ENCODE data around the gene LEMD2.
A peak's percentile ranks its signal among the peaks of the same experiment; 100 is the strongest.

Gene LEMD2

DNA sequence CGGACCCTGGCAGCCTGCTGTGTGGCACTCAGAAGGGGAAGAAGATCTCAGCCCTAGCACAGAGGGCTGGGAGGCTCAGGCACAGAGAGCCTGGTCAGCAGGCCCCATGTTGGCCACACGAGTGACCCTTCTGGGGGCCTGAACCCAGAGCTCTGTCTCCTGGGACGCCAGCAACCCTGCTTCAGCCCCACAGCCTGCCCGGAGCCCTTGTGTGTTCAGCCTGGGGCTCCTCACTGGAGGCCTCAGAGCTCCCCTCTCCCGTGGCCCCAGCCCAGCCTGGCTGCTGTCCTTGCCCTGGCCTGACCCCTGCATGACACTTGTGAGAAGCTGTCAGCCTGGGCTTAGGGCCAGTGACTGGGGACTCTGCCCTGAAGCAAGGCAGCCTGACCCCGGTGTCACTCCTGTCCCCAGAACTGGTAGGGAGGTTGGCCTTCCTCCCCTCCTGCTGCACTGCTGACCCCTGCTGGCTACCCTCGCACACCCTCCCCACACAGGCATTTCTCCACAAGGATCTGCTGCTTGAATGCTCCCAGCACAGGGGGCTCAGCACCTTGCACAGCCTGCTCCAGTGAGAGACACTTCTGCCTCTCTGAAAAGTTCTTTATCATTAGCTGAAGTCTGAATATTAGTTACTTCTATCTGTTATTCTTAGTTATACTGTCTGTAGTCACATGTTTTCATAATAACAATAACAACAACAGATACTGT is 26.9 kb downstream of the LEMD2 start (continued):
- no peak for TF ChIP-seq KLF10 (tag by site-specific recombination; IDR thresholded peaks at IDR 0.05)
- no peak for TF ChIP-seq ZNF626 (tag by site-specific recombination; IDR thresholded peaks at IDR 0.05)
- TF ChIP-seq ZNF792 (tag by site-specific recombination; IDR thresholded peaks at IDR 0.05), result no peak
- TF ChIP-seq ZNF571 (tag by site-specific recombination; IDR thresholded peaks at IDR 0.05), result no peak
- TF ChIP-seq, protein P1, sequence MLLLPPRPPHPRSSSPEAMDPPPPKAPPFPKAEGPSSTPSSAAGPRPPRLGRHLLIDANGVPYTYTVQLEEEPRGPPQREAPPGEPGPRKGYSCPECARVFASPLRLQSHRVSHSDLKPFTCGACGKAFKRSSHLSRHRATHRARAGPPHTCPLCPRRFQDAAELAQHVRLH (tag by site-specific recombination; IDR thresholded peaks at IDR 0.05), result peak; percentile 79; the same call in 1 of the 2 replicates
- TF ChIP-seq, protein P2, sequence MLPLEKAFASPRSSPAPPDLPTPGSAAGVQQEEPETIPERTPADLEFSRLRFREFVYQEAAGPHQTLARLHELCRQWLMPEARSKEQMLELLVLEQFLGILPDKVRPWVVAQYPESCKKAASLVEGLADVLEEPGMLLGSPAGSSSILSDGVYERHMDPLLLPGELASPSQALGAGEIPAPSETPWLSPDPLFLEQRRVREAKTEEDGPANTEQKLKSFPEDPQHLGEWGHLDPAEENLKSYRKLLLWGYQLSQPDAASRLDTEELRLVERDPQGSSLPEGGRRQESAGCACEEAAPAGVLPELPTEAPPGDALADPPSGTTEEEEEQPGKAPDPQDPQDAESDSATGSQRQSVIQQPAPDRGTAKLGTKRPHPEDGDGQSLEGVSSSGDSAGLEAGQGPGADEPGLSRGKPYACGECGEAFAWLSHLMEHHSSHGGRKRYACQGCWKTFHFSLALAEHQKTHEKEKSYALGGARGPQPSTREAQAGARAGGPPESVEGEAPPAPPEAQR (tag by site-specific recombination; IDR thresholded peaks at IDR 0.05), result no peak
- TF ChIP-seq, protein P3, sequence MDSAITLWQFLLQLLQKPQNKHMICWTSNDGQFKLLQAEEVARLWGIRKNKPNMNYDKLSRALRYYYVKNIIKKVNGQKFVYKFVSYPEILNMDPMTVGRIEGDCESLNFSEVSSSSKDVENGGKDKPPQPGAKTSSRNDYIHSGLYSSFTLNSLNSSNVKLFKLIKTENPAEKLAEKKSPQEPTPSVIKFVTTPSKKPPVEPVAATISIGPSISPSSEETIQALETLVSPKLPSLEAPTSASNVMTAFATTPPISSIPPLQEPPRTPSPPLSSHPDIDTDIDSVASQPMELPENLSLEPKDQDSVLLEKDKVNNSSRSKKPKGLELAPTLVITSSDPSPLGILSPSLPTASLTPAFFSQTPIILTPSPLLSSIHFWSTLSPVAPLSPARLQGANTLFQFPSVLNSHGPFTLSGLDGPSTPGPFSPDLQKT (IDR thresholded peaks at IDR 0.05; ENCODE audit: borderline replicate concordance, low read depth, low read length), result no peak
- TF ChIP-seq GLIS2 (tag by site-specific recombination; IDR thresholded peaks at IDR 0.05), result peak; percentile 42; the same call in 1 of the 2 replicates
- TF ChIP-seq OVOL3 (tag by site-specific recombination; IDR thresholded peaks at IDR 0.05), result no peak
- TF ChIP-seq ZNF654 (tag by site-specific recombination; IDR thresholded peaks at IDR 0.05; ENCODE audit: low read depth), result peak; percentile 61
- no peak for TF ChIP-seq ZNF529 (tag by site-specific recombination; IDR thresholded peaks at IDR 0.05; ENCODE audit: insufficient replicate concordance)
- peak; percentile 45 for TF ChIP-seq ZIC2 (tag by site-specific recombination; IDR thresholded peaks at IDR 0.05)
- TF ChIP-seq, protein P4, sequence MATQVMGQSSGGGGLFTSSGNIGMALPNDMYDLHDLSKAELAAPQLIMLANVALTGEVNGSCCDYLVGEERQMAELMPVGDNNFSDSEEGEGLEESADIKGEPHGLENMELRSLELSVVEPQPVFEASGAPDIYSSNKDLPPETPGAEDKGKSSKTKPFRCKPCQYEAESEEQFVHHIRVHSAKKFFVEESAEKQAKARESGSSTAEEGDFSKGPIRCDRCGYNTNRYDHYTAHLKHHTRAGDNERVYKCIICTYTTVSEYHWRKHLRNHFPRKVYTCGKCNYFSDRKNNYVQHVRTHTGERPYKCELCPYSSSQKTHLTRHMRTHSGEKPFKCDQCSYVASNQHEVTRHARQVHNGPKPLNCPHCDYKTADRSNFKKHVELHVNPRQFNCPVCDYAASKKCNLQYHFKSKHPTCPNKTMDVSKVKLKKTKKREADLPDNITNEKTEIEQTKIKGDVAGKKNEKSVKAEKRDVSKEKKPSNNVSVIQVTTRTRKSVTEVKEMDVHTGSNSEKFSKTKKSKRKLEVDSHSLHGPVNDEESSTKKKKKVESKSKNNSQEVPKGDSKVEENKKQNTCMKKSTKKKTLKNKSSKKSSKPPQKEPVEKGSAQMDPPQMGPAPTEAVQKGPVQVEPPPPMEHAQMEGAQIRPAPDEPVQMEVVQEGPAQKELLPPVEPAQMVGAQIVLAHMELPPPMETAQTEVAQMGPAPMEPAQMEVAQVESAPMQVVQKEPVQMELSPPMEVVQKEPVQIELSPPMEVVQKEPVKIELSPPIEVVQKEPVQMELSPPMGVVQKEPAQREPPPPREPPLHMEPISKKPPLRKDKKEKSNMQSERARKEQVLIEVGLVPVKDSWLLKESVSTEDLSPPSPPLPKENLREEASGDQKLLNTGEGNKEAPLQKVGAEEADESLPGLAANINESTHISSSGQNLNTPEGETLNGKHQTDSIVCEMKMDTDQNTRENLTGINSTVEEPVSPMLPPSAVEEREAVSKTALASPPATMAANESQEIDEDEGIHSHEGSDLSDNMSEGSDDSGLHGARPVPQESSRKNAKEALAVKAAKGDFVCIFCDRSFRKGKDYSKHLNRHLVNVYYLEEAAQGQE (tag by site-specific recombination; IDR thresholded peaks at IDR 0.05), result no peak
- TF ChIP-seq ZNF561 (tag by site-specific recombination; IDR thresholded peaks at IDR 0.05; ENCODE audit: borderline replicate concordance), result no peak
- no peak for TF ChIP-seq SCRT1 (tag by site-specific recombination; IDR thresholded peaks at IDR 0.05; ENCODE audit: borderline replicate concordance)
- TF ChIP-seq KLF1 (tag by site-specific recombination; IDR thresholded peaks at IDR 0.05), result 0 out of 2 replicates have a peak, but pooled peaks have one; percentile 15
- TF ChIP-seq, protein P5, sequence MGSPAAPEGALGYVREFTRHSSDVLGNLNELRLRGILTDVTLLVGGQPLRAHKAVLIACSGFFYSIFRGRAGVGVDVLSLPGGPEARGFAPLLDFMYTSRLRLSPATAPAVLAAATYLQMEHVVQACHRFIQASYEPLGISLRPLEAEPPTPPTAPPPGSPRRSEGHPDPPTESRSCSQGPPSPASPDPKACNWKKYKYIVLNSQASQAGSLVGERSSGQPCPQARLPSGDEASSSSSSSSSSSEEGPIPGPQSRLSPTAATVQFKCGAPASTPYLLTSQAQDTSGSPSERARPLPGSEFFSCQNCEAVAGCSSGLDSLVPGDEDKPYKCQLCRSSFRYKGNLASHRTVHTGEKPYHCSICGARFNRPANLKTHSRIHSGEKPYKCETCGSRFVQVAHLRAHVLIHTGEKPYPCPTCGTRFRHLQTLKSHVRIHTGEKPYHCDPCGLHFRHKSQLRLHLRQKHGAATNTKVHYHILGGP (tag by site-specific recombination; IDR thresholded peaks at IDR 0.05), result no peak
- TF ChIP-seq, protein P6, sequence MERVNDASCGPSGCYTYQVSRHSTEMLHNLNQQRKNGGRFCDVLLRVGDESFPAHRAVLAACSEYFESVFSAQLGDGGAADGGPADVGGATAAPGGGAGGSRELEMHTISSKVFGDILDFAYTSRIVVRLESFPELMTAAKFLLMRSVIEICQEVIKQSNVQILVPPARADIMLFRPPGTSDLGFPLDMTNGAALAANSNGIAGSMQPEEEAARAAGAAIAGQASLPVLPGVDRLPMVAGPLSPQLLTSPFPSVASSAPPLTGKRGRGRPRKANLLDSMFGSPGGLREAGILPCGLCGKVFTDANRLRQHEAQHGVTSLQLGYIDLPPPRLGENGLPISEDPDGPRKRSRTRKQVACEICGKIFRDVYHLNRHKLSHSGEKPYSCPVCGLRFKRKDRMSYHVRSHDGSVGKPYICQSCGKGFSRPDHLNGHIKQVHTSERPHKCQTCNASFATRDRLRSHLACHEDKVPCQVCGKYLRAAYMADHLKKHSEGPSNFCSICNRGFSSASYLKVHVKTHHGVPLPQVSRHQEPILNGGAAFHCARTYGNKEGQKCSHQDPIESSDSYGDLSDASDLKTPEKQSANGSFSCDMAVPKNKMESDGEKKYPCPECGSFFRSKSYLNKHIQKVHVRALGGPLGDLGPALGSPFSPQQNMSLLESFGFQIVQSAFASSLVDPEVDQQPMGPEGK (tag by site-specific recombination; IDR thresholded peaks at IDR 0.05), result no peak
- no peak for TF ChIP-seq KLF8 (tag by site-specific recombination; IDR thresholded peaks at IDR 0.05)
- TF ChIP-seq, protein P7, sequence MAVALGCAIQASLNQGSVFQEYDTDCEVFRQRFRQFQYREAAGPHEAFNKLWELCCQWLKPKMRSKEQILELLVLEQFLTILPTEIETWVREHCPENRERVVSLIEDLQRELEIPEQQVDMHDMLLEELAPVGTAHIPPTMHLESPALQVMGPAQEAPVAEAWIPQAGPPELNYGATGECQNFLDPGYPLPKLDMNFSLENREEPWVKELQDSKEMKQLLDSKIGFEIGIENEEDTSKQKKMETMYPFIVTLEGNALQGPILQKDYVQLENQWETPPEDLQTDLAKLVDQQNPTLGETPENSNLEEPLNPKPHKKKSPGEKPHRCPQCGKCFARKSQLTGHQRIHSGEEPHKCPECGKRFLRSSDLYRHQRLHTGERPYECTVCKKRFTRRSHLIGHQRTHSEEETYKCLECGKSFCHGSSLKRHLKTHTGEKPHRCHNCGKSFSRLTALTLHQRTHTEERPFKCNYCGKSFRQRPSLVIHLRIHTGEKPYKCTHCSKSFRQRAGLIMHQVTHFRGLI (tag by site-specific recombination; IDR thresholded peaks at IDR 0.05), result no peak
- TF ChIP-seq, protein P8, sequence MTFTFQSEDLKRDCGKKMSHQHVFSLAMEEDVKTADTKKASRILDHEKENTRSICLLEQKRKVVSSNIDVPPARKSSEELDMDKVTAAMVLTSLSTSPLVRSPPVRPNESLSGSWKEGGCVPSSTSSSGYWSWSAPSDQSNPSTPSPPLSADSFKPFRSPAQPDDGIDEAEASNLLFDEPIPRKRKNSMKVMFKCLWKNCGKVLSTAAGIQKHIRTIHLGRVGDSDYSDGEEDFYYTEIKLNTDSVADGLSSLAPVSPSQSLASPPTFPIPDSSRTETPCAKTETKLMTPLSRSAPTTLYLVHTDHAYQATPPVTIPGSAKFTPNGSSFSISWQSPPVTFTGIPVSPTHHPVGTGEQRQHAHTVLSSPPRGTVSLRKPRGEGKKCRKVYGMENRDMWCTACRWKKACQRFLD (tag by site-specific recombination; IDR thresholded peaks at IDR 0.05), result no peak
- TF ChIP-seq ZNF664 (tag by site-specific recombination; IDR thresholded peaks at IDR 0.05), result no peak
- TF ChIP-seq ZNF19 (tag by site-specific recombination; IDR thresholded peaks at IDR 0.05; ENCODE audit: low read depth), result no peak
- TF ChIP-seq, protein P9, sequence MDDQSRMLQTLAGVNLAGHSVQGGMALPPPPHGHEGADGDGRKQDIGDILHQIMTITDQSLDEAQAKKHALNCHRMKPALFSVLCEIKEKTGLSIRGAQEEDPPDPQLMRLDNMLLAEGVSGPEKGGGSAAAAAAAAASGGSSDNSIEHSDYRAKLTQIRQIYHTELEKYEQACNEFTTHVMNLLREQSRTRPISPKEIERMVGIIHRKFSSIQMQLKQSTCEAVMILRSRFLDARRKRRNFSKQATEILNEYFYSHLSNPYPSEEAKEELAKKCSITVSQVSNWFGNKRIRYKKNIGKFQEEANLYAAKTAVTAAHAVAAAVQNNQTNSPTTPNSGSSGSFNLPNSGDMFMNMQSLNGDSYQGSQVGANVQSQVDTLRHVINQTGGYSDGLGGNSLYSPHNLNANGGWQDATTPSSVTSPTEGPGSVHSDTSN (CRISPR knock-in tag; IDR thresholded peaks at IDR 0.05), result peak; percentile 73; the same call in 1 of the 2 replicates

Data from HEK293 (cell line).